ENCODE measurements around the gene C21orf58. TPM values are rescaled to one million over a fixed set of nuclear protein-coding genes. Genes with fewer than 3 reads are reported as not detected.

Gene C21orf58
- total RNA-seq, 4 donors from 2014 or later: 2.2 to 11.1 (median 3.0) TPM

GRCh38 chr21:46352913-46353312 lies 29.2 kb upstream of the C21orf58 start:
- TF ChIP-seq CTCF (IDR thresholded peaks at IDR 0.05): no peak
- TF ChIP-seq POLR2A (IDR thresholded peaks at IDR 0.05): no peak
- no peak for TF ChIP-seq EP300 (IDR thresholded peaks at IDR 0.05)
- no peaks in the 10 kb centered on the region for H3K4me1 ChIP-seq
- peaks cover 2 to 100% (median 27%) of the 10 kb centered on the region in 3 donors for H3K36me3 ChIP-seq
- H3K27me3 ChIP-seq: no peaks in the 10 kb centered on the region
- H3K9me3 ChIP-seq: no peaks in the 10 kb centered on the region
- H3K4me3 ChIP-seq: no peak overlapping the region
- WGBS, 2 donors: 90 to 94% methylated on average over 14 of the region's 14 CpGs
- no peak overlapping the region for H3K27ac ChIP-seq
- no peak for DNase-seq (ENCODE audit: low spot score in 2 of 2)

- no peak for TF ChIP-seq POLR2A (IDR thresholded peaks at IDR 0.05)
- no peak for TF ChIP-seq EP300 (IDR thresholded peaks at IDR 0.05)
- no peak for TF ChIP-seq CTCF (IDR thresholded peaks at IDR 0.05)
- H3K9me3 ChIP-seq: no peaks in the 10 kb centered on the region
- H3K4me1 ChIP-seq: no peaks in the 10 kb centered on the region
- no peak overlapping the region for H3K27ac ChIP-seq
- 92 to 98% methylated on average over 9 to 11 of the region's 11 CpGs for WGBS, 2 donors
- no peak overlapping the region for H3K4me3 ChIP-seq
- no peak for DNase-seq (ENCODE audit: low spot score in 2 of 2)
- H3K27me3 ChIP-seq: no peaks in the 10 kb centered on the region
- H3K36me3 ChIP-seq: peaks cover 2 to 100% (median 32%) of the 10 kb centered on the region in 3 donors
Measured at GRCh38 chr21:46352164-46352515, 28.5 kb upstream of the C21orf58 start.

GRCh38 chr21:46351476-46352163 lies 27.9 kb upstream of the C21orf58 start:
- Histone ChIP-seq H3K36me3 (peaks cover 2 to 100% (median 32%) of the 10 kb centered on the region in 3 donors), H3K9me3 (no peaks in the 10 kb centered on the region), H3K4me1 (no peaks in the 10 kb centered on the region), H3K4me3 (no peak overlapping the region), H3K27me3 (no peaks in the 10 kb centered on the region), H3K27ac (no peak overlapping the region)
- TF ChIP-seq POLR2A (IDR thresholded peaks at IDR 0.05): no peak
- TF ChIP-seq CTCF (IDR thresholded peaks at IDR 0.05): no peak
- TF ChIP-seq EP300 (IDR thresholded peaks at IDR 0.05): no peak
- 90 to 97% methylated on average over 7 to 11 of the region's 11 CpGs for WGBS, 2 donors
- no peak for DNase-seq (ENCODE audit: low spot score in 2 of 2)

GRCh38 chr21:46350981-46351380 lies 27.3 kb upstream of the C21orf58 start:
- Histone ChIP-seq H3K4me3 (no peak overlapping the region), H3K27ac (no peak overlapping the region), H3K4me1 (no peaks in the 10 kb centered on the region), H3K36me3 (peaks cover 2 to 100% (median 36%) of the 10 kb centered on the region in 3 donors), H3K27me3 (no peaks in the 10 kb centered on the region), H3K9me3 (no peaks in the 10 kb centered on the region)
- TF ChIP-seq CTCF (IDR thresholded peaks at IDR 0.05) (no peak), EP300 (IDR thresholded peaks at IDR 0.05) (no peak), POLR2A (IDR thresholded peaks at IDR 0.05) (no peak)
- no peak for DNase-seq (ENCODE audit: low spot score in 2 of 2)
- WGBS, 2 donors: 87 to 88% methylated on average over 13 of the region's 13 CpGs

- TF ChIP-seq CTCF (IDR thresholded peaks at IDR 0.05): no peak
- no peak for TF ChIP-seq EP300 (IDR thresholded peaks at IDR 0.05)
- TF ChIP-seq POLR2A (IDR thresholded peaks at IDR 0.05): no peak
- DNase-seq (ENCODE audit: low spot score in 2 of 2): no peak
- 93% methylated on average over 8 of the region's 8 CpGs for WGBS, 2 donors
- H3K9me3 ChIP-seq: no peaks in the 10 kb centered on the region
- H3K36me3 ChIP-seq: peaks cover 2 to 100% (median 37%) of the 10 kb centered on the region in 3 donors
- no peak overlapping the region for H3K27ac ChIP-seq
- no peaks in the 10 kb centered on the region for H3K4me1 ChIP-seq
- no peaks in the 10 kb centered on the region for H3K27me3 ChIP-seq
- H3K4me3 ChIP-seq: no peak overlapping the region
Measured at GRCh38 chr21:46350571-46350970, 26.9 kb upstream of the C21orf58 start.

Data from tibial nerve (tissue), 4 donors.